HFF-Myc (cell line): ENCODE data around the gene UBAC2.
"Not testable (repeated sequence)": the region's sequence is repeated elsewhere in the genome, so short reads cannot be mapped to it uniquely, and the experiment has no call there.

ENCODE experiments used
- DNase-seq: peaks from one replicate; pipeline ENCODE4 v3.0.0-alpha.2; 2011; ENCODE audit warnings: low read depth; ENCODE audit errors: extremely low read depth
- H3K4me3 ChIP-seq: replicated peaks from 2 replicates; pipeline ENCODE4 v1.5.1; 2011; ENCODE audit warnings: low read depth, mild to moderate bottlenecking, control low read depth, low read length
- TF ChIP-seq, protein P1 (sequence below): IDR thresholded peaks from 2 replicates; pipeline ENCODE4 v1.5.1; 2012; ENCODE audit warnings: mild to moderate bottlenecking, low read depth, low read length, control low read depth; ENCODE audit errors: missing control alignments

The UBAC2 gene

DNA sequence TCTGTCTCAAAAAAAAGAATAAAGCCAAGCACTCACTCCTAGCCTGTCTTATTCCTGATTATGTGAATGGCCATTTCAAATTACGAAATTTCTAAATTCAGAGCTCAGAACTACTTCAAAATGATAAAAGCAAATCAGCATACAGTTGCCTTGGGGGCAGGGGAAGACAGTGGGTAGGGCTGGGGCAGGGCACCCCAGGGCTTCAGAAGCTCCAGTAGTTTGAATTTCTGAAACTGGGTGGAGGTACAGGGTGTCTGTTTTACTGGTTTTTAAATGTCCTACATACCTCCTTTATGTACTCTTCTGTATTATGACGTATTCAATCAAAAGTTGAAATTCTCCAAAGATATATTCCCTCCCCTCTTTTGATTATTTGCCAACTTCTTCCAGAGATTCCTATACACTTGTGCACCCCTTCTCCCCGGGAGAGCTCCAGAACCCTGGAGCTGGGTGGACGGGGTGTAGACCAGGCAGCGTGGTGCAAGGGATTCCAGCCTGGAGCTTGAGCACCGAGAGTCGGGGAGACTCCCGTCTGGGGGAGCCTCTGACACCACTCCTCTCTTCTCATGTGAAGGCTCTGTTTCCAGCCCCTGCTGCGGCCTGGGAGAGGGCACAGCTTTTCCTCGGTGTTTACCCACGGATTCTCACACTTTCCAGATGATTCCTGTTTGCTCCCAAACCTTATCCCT lies 191.3 kb downstream of the UBAC2 start:
- TF ChIP-seq, protein P1, sequence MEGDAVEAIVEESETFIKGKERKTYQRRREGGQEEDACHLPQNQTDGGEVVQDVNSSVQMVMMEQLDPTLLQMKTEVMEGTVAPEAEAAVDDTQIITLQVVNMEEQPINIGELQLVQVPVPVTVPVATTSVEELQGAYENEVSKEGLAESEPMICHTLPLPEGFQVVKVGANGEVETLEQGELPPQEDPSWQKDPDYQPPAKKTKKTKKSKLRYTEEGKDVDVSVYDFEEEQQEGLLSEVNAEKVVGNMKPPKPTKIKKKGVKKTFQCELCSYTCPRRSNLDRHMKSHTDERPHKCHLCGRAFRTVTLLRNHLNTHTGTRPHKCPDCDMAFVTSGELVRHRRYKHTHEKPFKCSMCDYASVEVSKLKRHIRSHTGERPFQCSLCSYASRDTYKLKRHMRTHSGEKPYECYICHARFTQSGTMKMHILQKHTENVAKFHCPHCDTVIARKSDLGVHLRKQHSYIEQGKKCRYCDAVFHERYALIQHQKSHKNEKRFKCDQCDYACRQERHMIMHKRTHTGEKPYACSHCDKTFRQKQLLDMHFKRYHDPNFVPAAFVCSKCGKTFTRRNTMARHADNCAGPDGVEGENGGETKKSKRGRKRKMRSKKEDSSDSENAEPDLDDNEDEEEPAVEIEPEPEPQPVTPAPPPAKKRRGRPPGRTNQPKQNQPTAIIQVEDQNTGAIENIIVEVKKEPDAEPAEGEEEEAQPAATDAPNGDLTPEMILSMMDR, result no peak
- DNase-seq, result no peak
- no peak overlapping the region for H3K4me3 ChIP-seq

DNA sequence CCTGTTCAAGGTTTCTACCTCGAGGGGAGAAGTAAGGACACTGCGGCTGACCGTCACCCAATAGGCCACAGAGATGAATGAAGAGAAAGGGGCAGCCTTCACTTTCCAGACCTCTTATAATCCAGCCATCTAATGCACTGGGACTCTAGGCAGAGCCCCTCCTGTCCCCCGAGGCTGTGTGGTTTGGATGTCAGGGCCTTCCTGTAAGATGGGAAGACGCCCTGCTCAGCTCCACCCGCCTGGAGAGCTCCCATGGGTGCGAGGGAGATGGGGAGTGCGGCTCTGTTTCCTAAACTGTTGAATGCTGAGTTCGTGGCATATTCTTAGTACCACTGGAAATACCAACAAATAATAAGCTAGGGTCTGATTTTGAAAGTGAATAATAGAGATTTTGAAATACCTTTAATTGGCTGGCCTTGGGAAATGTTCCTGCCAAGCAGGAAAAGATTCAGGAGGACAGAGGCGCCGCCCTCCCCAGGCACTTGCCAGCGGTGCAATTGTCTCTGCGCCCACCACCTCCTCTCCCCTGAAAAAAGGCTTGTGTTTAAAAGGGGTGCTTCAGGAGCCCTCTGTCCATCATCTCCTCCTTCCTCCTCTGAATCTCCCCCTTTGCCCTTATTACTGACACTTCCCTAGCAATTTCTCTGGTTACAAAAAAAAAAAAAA lies 191.9 kb downstream of the UBAC2 start:
- TF ChIP-seq, protein P1, result no peak
- no peak for DNase-seq
- H3K4me3 ChIP-seq, result no peak overlapping the region

DNA sequence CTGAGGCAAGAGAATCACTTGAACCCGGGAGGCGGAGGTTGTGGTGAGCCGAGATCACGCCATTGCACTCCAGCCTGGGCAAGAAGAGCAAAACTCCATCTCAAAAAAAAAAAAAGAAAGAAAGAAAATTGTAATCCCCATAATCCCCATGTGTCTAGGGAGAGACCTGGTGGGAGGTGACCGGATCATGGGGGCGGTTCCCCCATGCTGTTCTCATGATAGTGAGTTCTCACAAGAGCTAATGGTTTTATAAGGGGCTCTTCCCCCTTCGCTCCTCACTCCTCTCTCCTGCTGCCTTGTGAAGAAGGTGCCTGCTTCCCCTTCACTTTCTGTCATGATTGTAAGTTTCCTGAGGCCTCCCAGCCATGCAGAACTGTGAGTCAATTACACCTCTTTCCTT lies 192.7 kb downstream of the UBAC2 start:
- not testable (repeated sequence) for H3K4me3 ChIP-seq, DNase-seq

DNA sequence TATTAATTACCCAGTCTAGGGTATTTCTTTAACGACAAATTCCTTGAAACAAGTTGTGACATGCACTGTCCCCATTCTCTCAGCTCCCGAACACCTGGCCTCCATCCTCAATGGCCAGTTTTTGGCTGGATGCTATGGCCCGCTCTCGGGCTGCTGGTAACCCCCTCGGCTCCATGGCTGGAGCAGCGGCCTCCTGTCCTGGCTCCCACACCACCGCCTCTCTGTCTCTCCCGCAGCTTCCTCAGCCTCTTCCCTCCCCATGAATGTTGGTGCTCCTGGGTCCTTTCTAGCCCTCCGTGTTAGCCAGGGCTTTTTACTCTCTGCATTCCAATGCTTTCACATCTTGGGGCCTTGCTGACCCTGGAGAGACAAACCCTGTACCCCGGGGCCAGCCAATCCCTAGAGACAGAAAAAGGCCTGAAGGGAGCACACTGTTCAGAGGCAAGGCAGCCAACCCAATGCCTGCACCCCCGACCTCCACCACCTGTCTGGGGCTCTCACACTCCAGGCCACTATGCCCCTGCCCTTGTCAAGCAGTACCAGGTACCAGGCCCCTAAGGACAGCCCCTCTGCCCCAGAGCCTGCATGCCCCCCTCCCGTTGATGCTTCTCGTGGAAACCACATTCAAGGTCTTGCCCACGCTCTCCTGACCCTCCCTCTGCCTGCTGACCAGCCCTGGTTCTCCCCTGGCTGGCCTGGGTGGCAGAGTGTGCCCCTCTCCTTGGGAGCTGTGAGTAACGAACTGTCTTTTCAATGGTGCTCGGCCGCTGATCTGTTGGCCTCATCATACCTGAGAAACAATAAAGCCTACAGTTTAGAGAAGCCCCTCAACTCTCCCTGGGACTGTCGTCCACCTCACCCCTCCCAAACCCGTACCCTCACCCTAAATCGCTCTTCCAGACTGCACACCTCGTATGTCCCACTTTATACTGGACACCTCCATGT lies 193.4 kb downstream of the UBAC2 start:
- no peak overlapping the region for H3K4me3 ChIP-seq
- no peak for DNase-seq
- TF ChIP-seq, protein P1, result no peak

DNA sequence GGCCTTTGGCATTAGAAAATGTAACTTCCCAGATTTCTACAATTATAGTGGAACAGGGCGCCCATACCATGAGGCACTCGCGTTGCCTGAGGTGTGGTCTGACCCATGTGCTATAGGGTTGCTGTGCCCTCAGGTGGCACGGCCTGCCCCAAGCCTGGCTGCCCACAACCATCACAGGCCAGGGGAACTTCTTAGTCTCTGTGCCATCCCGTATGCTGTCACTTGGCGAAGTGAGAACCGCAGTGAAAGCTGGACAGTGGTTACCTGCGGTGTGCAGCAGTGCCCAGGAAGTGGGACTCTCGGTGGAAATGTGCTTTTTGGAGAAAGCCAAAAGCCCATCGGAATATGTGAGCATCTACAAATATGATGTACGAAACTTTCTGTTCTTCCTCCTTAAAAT lies 194.8 kb downstream of the UBAC2 start:
- no peak for DNase-seq
- TF ChIP-seq, protein P1, result no peak
- H3K4me3 ChIP-seq, result no peak overlapping the region

DNA sequence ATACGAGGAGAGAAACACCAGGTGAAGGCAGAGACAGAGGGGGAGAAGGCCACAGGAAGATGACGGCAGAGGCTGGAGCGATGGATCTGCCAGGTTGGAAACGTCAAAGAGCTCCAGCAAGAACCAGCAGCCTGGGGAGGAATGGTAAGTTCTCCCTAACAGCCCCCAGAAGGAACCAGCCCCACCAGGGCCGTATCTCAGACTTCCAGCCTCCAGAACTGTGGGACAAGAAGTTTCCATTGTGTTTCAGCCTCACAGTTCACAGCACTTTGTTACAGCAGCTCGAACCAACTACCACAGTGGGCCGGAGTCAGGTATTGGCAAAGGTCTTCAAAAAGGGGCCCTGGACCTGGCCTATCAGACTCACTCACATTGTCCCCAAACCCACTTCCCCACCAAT lies 195.8 kb downstream of the UBAC2 start:
- no peak for DNase-seq
- TF ChIP-seq, protein P1, result no peak
- H3K4me3 ChIP-seq, result no peak overlapping the region

DNA sequence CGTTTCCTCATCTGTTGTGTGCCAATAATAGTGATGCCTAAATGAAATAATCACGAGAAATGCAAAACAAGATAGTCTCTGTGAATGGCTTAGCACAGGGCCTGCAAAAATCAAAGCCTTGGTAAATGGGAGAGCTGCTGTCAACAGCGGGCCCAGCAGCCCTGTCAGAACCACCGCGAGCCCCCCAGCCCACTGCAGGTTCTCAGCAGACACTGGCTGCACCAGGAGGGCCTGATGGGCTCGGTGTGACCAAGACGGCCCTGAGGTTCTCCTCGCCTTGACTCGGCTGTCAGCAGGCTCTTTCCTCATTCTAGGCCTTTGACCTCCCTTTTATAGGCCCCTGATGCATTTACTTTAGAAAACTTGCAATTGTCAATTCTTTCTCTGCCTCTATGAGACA lies 197.4 kb downstream of the UBAC2 start:
- TF ChIP-seq, protein P1, result no peak
- no peak for DNase-seq
- H3K4me3 ChIP-seq, result no peak overlapping the region
